Liver (tissue), 3 donors: Measurements from ENCODE around the gene SIDT2.

Source experiments
- EGR1 ChIP-seq, 2 donors: IDR thresholded peaks; 2 replicates each; pipeline ENCODE4 v1.6.1; 2016 to 2018; ENCODE audit warnings: antibody characterized with exemption in 2 of 2, low read depth in 2 of 2
- JUND ChIP-seq, 2 donors: IDR thresholded peaks; 2 replicates each; pipeline ENCODE4 v1.6.1; 2016; ENCODE audit warnings: antibody characterized with exemption in 2 of 2
- RAD21 ChIP-seq, 2 donors: IDR thresholded peaks; 2 replicates each; pipeline ENCODE4 v1.6.1; 2016; ENCODE audit warnings: antibody characterized with exemption in 2 of 2, mild to moderate bottlenecking in 2 of 2
- RXRA ChIP-seq, 2 donors: IDR thresholded peaks; 2 replicates each; pipeline ENCODE4 v1.6.1; 2017 to 2018; ENCODE audit warnings: antibody characterized with exemption in 2 of 2, mild to moderate bottlenecking in 1 of 2
- SP1 ChIP-seq: IDR thresholded peaks from 2 replicates; pipeline ENCODE4 v1.6.1; 2018; ENCODE audit warnings: antibody characterized with exemption, mild to moderate bottlenecking
- TAF1 ChIP-seq: conservative IDR thresholded peaks from 2 replicates; pipeline ENCODE4 v1.6.1; 2016; ENCODE audit warnings: antibody characterized with exemption, mild to moderate bottlenecking
- YY1 ChIP-seq: IDR thresholded peaks from 2 replicates; pipeline ENCODE4 v1.6.1; 2016; ENCODE audit warnings: antibody characterized with exemption, mild to moderate bottlenecking
- TF ChIP-seq, protein P1 (sequence below): IDR thresholded peaks from 2 replicates; pipeline ENCODE4 v1.6.1; 2016; ENCODE audit warnings: antibody characterized with exemption
- TF ChIP-seq, protein P2 (sequence below): fragments of 150-350 bp; IDR thresholded peaks from 2 replicates; pipeline ENCODE4 v1.5.1; 2017; ENCODE audit warnings: improper control_type of control experiment, low read depth, low read length; ENCODE audit not compliant: missing input control
- TF ChIP-seq, protein P3 (sequence below): IDR thresholded peaks from 2 replicates; pipeline ENCODE4 v1.6.1; 2016; ENCODE audit warnings: antibody characterized with exemption
- TF ChIP-seq, protein P4 (sequence below): IDR thresholded peaks from 2 replicates; pipeline ENCODE4 v1.6.1; 2016; ENCODE audit warnings: antibody characterized with exemption, mild to moderate bottlenecking
- donor health status: healthy.
- donor health status: healthy.

DNA sequence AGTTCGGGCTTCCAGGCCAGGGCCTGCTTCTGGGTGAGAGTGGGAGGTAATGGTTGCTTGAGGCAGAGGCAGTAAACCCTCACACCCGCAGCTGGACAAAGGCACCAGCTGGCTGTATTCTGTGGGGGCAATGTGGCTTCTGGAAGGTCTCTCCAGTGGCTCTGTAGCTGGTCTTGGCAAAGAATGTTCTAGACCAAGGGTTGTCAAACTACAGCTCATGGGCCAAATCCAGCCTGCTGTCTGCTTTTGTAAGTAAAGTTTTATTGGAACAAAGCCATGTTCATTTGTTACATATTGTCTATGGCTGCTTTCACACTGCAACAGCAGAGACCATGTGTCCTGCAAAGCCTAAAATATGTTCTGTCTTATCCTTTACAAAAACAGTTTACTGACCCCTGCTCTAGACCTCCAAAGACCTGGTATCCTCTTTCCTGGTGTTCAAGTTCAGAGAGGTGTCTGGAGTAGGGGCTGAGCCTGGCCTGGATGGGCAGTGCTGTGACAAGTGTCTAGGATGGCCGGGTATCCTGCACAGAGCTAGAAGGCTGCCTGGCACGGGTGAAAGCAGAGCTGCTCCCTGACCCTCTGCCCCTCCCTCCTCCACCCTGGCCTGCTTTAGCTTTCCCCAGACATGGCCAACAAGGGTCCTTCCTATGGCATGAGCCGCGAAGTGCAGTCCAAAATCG is 24.0 kb downstream of the SIDT2 start:
- TF ChIP-seq, protein P1, sequence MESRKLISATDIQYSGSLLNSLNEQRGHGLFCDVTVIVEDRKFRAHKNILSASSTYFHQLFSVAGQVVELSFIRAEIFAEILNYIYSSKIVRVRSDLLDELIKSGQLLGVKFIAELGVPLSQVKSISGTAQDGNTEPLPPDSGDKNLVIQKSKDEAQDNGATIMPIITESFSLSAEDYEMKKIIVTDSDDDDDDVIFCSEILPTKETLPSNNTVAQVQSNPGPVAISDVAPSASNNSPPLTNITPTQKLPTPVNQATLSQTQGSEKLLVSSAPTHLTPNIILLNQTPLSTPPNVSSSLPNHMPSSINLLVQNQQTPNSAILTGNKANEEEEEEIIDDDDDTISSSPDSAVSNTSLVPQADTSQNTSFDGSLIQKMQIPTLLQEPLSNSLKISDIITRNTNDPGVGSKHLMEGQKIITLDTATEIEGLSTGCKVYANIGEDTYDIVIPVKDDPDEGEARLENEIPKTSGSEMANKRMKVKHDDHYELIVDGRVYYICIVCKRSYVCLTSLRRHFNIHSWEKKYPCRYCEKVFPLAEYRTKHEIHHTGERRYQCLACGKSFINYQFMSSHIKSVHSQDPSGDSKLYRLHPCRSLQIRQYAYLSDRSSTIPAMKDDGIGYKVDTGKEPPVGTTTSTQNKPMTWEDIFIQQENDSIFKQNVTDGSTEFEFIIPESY: no peak
- TF ChIP-seq, protein P2, sequence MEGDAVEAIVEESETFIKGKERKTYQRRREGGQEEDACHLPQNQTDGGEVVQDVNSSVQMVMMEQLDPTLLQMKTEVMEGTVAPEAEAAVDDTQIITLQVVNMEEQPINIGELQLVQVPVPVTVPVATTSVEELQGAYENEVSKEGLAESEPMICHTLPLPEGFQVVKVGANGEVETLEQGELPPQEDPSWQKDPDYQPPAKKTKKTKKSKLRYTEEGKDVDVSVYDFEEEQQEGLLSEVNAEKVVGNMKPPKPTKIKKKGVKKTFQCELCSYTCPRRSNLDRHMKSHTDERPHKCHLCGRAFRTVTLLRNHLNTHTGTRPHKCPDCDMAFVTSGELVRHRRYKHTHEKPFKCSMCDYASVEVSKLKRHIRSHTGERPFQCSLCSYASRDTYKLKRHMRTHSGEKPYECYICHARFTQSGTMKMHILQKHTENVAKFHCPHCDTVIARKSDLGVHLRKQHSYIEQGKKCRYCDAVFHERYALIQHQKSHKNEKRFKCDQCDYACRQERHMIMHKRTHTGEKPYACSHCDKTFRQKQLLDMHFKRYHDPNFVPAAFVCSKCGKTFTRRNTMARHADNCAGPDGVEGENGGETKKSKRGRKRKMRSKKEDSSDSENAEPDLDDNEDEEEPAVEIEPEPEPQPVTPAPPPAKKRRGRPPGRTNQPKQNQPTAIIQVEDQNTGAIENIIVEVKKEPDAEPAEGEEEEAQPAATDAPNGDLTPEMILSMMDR: no peak
- no peak for TF ChIP-seq SP1
- no peak for TF ChIP-seq TAF1
- no peak for TF ChIP-seq RXRA (IDR thresholded peaks at IDR 0.05)
- TF ChIP-seq, protein P3, sequence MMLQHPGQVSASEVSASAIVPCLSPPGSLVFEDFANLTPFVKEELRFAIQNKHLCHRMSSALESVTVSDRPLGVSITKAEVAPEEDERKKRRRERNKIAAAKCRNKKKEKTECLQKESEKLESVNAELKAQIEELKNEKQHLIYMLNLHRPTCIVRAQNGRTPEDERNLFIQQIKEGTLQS: no peak
- TF ChIP-seq, protein P4, sequence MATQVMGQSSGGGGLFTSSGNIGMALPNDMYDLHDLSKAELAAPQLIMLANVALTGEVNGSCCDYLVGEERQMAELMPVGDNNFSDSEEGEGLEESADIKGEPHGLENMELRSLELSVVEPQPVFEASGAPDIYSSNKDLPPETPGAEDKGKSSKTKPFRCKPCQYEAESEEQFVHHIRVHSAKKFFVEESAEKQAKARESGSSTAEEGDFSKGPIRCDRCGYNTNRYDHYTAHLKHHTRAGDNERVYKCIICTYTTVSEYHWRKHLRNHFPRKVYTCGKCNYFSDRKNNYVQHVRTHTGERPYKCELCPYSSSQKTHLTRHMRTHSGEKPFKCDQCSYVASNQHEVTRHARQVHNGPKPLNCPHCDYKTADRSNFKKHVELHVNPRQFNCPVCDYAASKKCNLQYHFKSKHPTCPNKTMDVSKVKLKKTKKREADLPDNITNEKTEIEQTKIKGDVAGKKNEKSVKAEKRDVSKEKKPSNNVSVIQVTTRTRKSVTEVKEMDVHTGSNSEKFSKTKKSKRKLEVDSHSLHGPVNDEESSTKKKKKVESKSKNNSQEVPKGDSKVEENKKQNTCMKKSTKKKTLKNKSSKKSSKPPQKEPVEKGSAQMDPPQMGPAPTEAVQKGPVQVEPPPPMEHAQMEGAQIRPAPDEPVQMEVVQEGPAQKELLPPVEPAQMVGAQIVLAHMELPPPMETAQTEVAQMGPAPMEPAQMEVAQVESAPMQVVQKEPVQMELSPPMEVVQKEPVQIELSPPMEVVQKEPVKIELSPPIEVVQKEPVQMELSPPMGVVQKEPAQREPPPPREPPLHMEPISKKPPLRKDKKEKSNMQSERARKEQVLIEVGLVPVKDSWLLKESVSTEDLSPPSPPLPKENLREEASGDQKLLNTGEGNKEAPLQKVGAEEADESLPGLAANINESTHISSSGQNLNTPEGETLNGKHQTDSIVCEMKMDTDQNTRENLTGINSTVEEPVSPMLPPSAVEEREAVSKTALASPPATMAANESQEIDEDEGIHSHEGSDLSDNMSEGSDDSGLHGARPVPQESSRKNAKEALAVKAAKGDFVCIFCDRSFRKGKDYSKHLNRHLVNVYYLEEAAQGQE: no peak
- no peak for TF ChIP-seq EGR1 (IDR thresholded peaks at IDR 0.05; ENCODE audit: low read depth in 2 of 2)
- no peak for TF ChIP-seq RAD21 (IDR thresholded peaks at IDR 0.05)
- no peak for TF ChIP-seq YY1
- TF ChIP-seq JUND (IDR thresholded peaks at IDR 0.05): no peak
